HepG2 (cell line): ENCODE data around the gene IL32. TPM values are rescaled to one million over a fixed set of nuclear protein-coding genes. Genes with fewer than 3 reads are reported as not detected.

Experiments used
- ARID2 ChIP-seq: sonication (generic); formaldehyde crosslinking; IDR thresholded peaks from 2 replicates; pipeline ENCODE4 v1.8.1; 2022; ENCODE audit warnings: mild to moderate bottlenecking, missing genetic modification reagents, borderline replicate concordance
- DNMT1 ChIP-seq: sonication (generic); formaldehyde crosslinking; IDR thresholded peaks from 2 replicates; pipeline ENCODE4 v1.5.1; 2020; ENCODE audit warnings: mild to moderate bottlenecking, missing genetic modification reagents
- FIP1L1 ChIP-seq: fragments of 200-400 bp; formaldehyde crosslinking; IDR thresholded peaks from 2 replicates; pipeline ENCODE4 v1.6.1; 2018; ENCODE audit warnings: low read depth, mild to moderate bottlenecking, low read length, moderate library complexity, borderline replicate concordance; ENCODE audit not compliant: insufficient read depth
- HES4 ChIP-seq: sonication (generic); formaldehyde crosslinking; IDR thresholded peaks from 2 replicates; pipeline ENCODE4 v1.9.0; 2021; ENCODE audit warnings: mild to moderate bottlenecking, missing genetic modification reagents, borderline replicate concordance
- KLF12 ChIP-seq: sonication (generic); formaldehyde crosslinking; IDR thresholded peaks from 2 replicates; pipeline ENCODE4 v1.4.0; 2020; ENCODE audit warnings: missing genetic modification reagents, borderline replicate concordance
- MTA1 ChIP-seq: sonication (generic); formaldehyde crosslinking; IDR thresholded peaks from 2 replicates; pipeline ENCODE4 v1.4.0; 2020; ENCODE audit warnings: missing genetic modification reagents, mild to moderate bottlenecking, borderline replicate concordance
- NCOA1 ChIP-seq: sonication (generic); formaldehyde crosslinking; IDR thresholded peaks from 2 replicates; pipeline ENCODE4 v1.9.0; 2021; ENCODE audit warnings: missing genetic modification reagents
- PAF1 ChIP-seq: IDR thresholded peaks from 2 replicates; pipeline ENCODE4 v1.6.1; 2016; ENCODE audit warnings: missing genetic modification reagents, missing compliant biosample characterization
- PHF8 ChIP-seq: sonication (generic); formaldehyde crosslinking; IDR thresholded peaks from 2 replicates; pipeline ENCODE4 v1.5.0; 2020; ENCODE audit warnings: missing genetic modification reagents
- RNF2 ChIP-seq: fragments of 450-650 bp; conservative IDR thresholded peaks from 2 replicates; pipeline ENCODE4 v1.6.1; 2016; ENCODE audit warnings: low read depth
- SCMH1 ChIP-seq: sonication (generic); formaldehyde crosslinking; IDR thresholded peaks from 2 replicates; pipeline ENCODE4 v1.9.0; 2021; ENCODE audit warnings: missing genetic modification reagents, mild to moderate bottlenecking, borderline replicate concordance
- SMAD1 ChIP-seq: sonication (generic); formaldehyde crosslinking; IDR thresholded peaks from 2 replicates; pipeline ENCODE4 v1.4.0; 2020; ENCODE audit warnings: missing genetic modification reagents, low read depth, mild to moderate bottlenecking, borderline replicate concordance
- TEAD2 ChIP-seq: sonication (generic); formaldehyde crosslinking; IDR thresholded peaks from 2 replicates; pipeline ENCODE4 v1.9.0; 2021; ENCODE audit warnings: missing genetic modification reagents
- TSC22D2 ChIP-seq: sonication (generic); formaldehyde crosslinking; IDR thresholded peaks from 2 replicates; pipeline ENCODE4 v1.5.1; 2020; ENCODE audit warnings: missing genetic modification reagents, mild to moderate bottlenecking, borderline replicate concordance
- XRCC5 ChIP-seq: fragments of 200-400 bp; formaldehyde crosslinking; optimal IDR thresholded peaks from 2 replicates; pipeline ENCODE3; 2017; ENCODE audit warnings: mild to moderate bottlenecking, low read length
- ZFP90 ChIP-seq: sonication (generic); formaldehyde crosslinking; IDR thresholded peaks from 2 replicates; pipeline ENCODE4 v1.8.0; 2022; ENCODE audit warnings: missing genetic modification reagents, mild to moderate bottlenecking, inconsistent platforms, borderline replicate concordance
- ZNF3 ChIP-seq: IDR thresholded peaks from 2 replicates; pipeline ENCODE4 v1.7.0; 2017; ENCODE audit warnings: inconsistent platforms
- ZNF552 ChIP-seq: sonication (generic); formaldehyde crosslinking; IDR thresholded peaks from 2 replicates; pipeline ENCODE4 v1.9.0; 2022; ENCODE audit warnings: missing genetic modification reagents, mild to moderate bottlenecking, borderline replicate concordance
- polyA plus RNA-seq, 8 experiments: library from polyadenylated mRNA; depleted of rRNA in 3 of 8; stranded (reverse) in 7 of 8; unstranded in 1 of 8; fragments of >200 nt; fragmentation: Illumina TruSeq in 4 of 8; extraction: Trizol in 4 of 8; gene quantifications; 2 replicates each; pipeline versions ENCODE4 v1.2.1 to v1.2.3, GENCODE V29; 2011 to 2016; ENCODE audit warnings: low read depth in 4 of 8, missing spikeins in 1 of 8, mixed read lengths in 1 of 8; ENCODE audit not compliant: insufficient read depth in 1 of 8
- total RNA-seq, 5 experiments: library from RNA; depleted of rRNA; stranded (reverse); fragments of >200 nt; fragmentation: Illumina TruSeq; extraction: Trizol; gene quantifications; 2 replicates each; pipeline ENCODE4 v1.2.3, GENCODE V29; 2016; ENCODE audit warnings: low read depth in 1 of 5
- TF ChIP-seq, protein P1 (sequence below): sonication (generic); formaldehyde crosslinking; IDR thresholded peaks from 2 replicates; pipeline ENCODE4 v1.8.0; 2022; ENCODE audit warnings: mild to moderate bottlenecking, missing genetic modification reagents, borderline replicate concordance
- TF ChIP-seq, protein P2 (sequence below), 2 experiments: sonication (generic) in 1 of 2; formaldehyde crosslinking in 1 of 2; IDR thresholded peaks; 2 replicates each; pipeline versions ENCODE4 v1.4.0 to v1.6.1; 2016 to 2020; ENCODE audit warnings: borderline replicate concordance in 1 of 2, low read depth in 1 of 2, mild to moderate bottlenecking in 1 of 2, missing genetic modification reagents in 1 of 2

IL32 gene
- total and polyA plus RNA-seq, 2 of the 13 experiments (the other 11 are each of a cell fraction or from before 2014, with no cell fraction given), result 115 to 165 TPM

DNA sequence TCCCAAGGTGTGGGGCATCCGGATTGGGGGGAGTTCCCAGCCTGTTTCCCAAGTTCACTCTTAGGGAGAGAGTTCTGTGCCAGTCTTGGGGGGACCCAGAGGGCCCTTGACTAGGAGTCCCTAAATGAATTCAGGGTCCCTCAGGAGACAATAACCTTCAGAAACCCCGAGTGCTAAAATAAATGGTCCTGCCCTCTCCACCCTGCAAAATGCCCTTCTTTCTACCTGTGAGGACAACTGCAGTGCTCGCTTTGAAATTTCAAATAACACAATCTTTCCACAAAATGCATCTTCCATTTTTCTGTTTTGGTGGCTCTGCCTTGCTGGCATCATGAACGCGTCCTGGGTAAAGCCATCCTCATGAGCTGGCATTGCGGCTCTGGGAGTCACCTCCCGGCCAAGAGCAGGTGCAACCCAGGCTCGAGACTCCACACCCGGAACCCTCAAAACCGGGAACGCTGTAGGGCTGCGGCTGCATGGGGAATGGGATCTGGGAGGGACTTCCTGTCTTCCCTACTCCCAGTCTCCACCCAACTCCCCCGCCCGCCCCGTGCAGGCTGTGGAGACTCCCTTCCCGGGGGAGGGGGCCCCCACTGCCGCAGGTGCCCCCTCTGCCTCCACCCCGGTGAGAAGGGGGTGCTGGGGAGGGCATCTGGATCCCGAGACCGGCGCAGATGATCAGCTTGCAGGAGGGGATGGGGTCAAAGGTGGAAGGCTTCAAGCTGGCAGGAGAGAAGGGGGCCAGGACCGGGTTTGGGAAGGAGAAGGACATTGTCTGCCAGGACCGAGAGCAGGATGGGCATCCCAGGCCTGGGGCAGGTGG is 46.8 kb downstream of the IL32 start, which contains the start of gene ZNF205 (continued):
- TF ChIP-seq, protein P1, sequence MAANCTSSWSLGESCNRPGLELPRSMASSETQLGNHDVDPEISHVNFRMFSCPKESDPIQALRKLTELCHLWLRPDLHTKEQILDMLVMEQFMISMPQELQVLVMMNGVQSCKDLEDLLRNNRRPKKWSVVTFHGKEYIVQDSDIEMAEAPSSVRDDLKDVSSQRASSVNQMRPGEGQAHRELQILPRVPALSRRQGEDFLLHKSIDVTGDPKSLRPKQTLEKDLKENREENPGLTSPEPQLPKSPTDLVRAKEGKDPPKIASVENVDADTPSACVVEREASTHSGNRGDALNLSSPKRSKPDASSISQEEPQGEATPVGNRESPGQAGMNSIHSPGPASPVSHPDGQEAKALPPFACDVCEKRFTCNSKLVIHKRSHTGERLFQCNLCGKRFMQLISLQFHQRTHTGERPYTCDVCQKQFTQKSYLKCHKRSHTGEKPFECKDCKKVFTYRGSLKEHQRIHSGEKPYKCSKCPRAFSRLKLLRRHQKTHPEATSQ (CRISPR knock-in tag), result no peak
- TF ChIP-seq XRCC5, result peak; percentile 97
- TF ChIP-seq SMAD1 (CRISPR knock-in tag), result no peak
- TF ChIP-seq RNF2, result no peak
- TF ChIP-seq ARID2 (CRISPR knock-in tag), result no peak
- no peak for TF ChIP-seq FIP1L1
- no peak for TF ChIP-seq TEAD2 (CRISPR knock-in tag)
- TF ChIP-seq, protein P2, sequence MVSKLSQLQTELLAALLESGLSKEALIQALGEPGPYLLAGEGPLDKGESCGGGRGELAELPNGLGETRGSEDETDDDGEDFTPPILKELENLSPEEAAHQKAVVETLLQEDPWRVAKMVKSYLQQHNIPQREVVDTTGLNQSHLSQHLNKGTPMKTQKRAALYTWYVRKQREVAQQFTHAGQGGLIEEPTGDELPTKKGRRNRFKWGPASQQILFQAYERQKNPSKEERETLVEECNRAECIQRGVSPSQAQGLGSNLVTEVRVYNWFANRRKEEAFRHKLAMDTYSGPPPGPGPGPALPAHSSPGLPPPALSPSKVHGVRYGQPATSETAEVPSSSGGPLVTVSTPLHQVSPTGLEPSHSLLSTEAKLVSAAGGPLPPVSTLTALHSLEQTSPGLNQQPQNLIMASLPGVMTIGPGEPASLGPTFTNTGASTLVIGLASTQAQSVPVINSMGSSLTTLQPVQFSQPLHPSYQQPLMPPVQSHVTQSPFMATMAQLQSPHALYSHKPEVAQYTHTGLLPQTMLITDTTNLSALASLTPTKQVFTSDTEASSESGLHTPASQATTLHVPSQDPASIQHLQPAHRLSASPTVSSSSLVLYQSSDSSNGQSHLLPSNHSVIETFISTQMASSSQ (IDR thresholded peaks at IDR 0.05; ENCODE audit: low read depth), result 0 out of 2 replicates have a peak, but pooled peaks have one; percentile 34
- TF ChIP-seq, protein P2 (CRISPR knock-in tag; IDR thresholded peaks at IDR 0.05; ENCODE audit: borderline replicate concordance), result peak; percentile 51; the same call in 1 of the 2 replicates
- peak; percentile 84 for TF ChIP-seq PHF8 (CRISPR knock-in tag)
- TF ChIP-seq ZFP90 (CRISPR knock-in tag), result no peak
- peak; percentile 84 for TF ChIP-seq MTA1
- TF ChIP-seq ZNF3 (CRISPR knock-in tag), result no peak
- peak; percentile 64; the same call in 1 of the 2 replicates for TF ChIP-seq DNMT1
- TF ChIP-seq NCOA1, result no peak
- TF ChIP-seq KLF12 (CRISPR knock-in tag), result peak; percentile 92
- TF ChIP-seq SCMH1 (CRISPR knock-in tag), result no peak
- TF ChIP-seq PAF1 (CRISPR knock-in tag), result no peak
- TF ChIP-seq ZNF552 (CRISPR knock-in tag), result no peak
- no peak for TF ChIP-seq TSC22D2
- TF ChIP-seq HES4 (CRISPR knock-in tag), result no peak; the same call in 1 of the 2 replicates
